Uterus (tissue), 4 donors: Measurements from ENCODE around the gene NRAS. TPM values are rescaled to one million over a fixed set of nuclear protein-coding genes. Genes with fewer than 3 reads are reported as not detected.

Experiments
- DNase-seq, 2 donors: peaks; one replicate each; pipeline ENCODE4 v3.0.0-alpha.2; 2019 to 2020
- H3K27ac ChIP-seq, 2 donors: fragments of 200-600 bp; sonication (generic); 1 replicate in 1 of 2; 2 replicates in 1 of 2; pipeline ENCODE4 v1.5.1; 2016 to 2018
- H3K27me3 ChIP-seq, 2 donors: fragments of 200-600 bp; sonication (generic); one replicate each; pipeline ENCODE4 v1.5.1; 2018 to 2019; ENCODE audit warnings: control low read depth in 1 of 2
- H3K36me3 ChIP-seq, 2 donors: fragments of 200-600 bp; sonication (generic); one replicate each; pipeline ENCODE4 v1.5.1; 2019; ENCODE audit warnings: control low read depth in 1 of 2
- H3K4me1 ChIP-seq, 2 donors: fragments of 200-600 bp; sonication (generic); one replicate each; pipeline ENCODE4 v1.5.1; 2018 to 2019; ENCODE audit warnings: control low read depth in 1 of 2
- H3K4me3 ChIP-seq, 2 donors: fragments of 200-600 bp; sonication (generic); 1 replicate in 1 of 2; 2 replicates in 1 of 2; pipeline ENCODE4 v1.5.1; 2018 to 2019; ENCODE audit warnings: mild to moderate bottlenecking in 1 of 2
- H3K9me3 ChIP-seq, 2 donors: fragments of 200-600 bp; sonication (generic); one replicate each; pipeline ENCODE4 v1.5.1; 2019; ENCODE audit warnings: control low read depth in 1 of 2
- POLR2A ChIP-seq, 2 donors: fragments of 450-650 bp; IDR thresholded peaks; one replicate each; pipeline ENCODE4 v1.6.1; 2016; ENCODE audit warnings: antibody characterized with exemption in 2 of 2, mild to moderate bottlenecking in 1 of 2, moderate library complexity in 1 of 2
- intact Hi-C: fragments of 100-400 bp; cut with DNase I; formaldehyde crosslinking; loops from one replicate; pipeline ENCODE4 v1.15.1; 2023; ENCODE audit warnings: low total_unique reads
- total RNA-seq, 4 donors: library from RNA; depleted of rRNA in 3 of 4; stranded (reverse); fragments of >200 nt in 3 of 4; gene quantifications; one replicate each; pipeline versions ENCODE4 v1.1.0 to v1.2.4, GENCODE V29; 2014 to 2023
- TF ChIP-seq, protein P1 (sequence below), 4 experiments: fragments of 200-600 bp in 2 of 4; fragments of 450-650 bp in 2 of 4; sonication (generic) in 2 of 4; IDR thresholded peaks; one replicate each; pipeline ENCODE4 v1.5.1; 2016 to 2019; ENCODE audit warnings: antibody characterized with exemption in 4 of 4, mild to moderate bottlenecking in 2 of 4, moderate library complexity in 1 of 4
- donor health status: DM: yes; HTN: yes; CAD: no.

The NRAS gene
- total RNA-seq, 4 donors from 2014 or later: 7.7 to 57.9 (median 20.4) TPM

DNA sequence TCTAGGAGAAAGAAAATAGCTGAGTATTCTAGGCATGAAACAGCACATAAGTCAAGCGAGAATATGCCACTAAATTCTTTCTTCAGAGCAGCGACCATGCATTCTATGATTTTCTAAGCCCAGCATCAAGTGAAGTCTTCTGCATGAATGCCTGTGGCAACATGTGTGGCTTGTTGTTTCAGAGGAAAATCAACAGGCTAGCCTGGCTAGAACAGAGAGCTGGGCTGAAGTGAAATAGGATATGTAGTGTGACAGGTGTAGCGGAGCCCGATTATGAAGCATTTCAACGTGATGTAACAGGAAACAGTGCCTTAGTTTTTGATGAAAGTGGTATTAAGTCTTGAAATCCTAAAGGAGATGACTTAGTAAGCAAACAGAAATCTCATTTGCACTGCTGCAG is 34.2 kb upstream of the NRAS start:
- H3K4me1 ChIP-seq: peaks cover 5 to 15% of the 10 kb centered on the region in 2 donors

DNA sequence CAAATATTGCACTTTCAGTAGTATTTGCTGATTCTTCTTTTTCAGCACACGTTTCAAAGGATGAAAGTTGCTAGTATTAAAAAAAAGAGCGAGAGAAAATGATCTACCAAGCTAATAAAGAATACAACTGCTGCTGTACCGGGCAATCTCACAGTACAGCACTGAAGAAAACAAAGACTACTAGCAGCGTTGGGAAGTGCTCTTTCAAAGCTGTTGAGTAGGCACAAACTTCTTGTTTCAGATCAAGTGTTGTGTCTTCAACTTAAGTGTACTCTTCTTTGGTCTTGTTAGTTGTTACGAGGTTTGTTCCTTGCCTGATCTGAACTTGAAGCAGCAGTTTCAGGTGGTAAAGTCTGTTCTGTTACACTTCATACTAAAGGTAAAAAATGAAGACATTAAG is 33.3 kb upstream of the NRAS start:
- no peak overlapping the region for H3K4me3 ChIP-seq
- no peak for DNase-seq
- no peaks in the 10 kb centered on the region for H3K27me3 ChIP-seq
- intact Hi-C loops: no loop called here
- no peak for TF ChIP-seq POLR2A (IDR thresholded peaks at IDR 0.05)
- TF ChIP-seq, protein P1, sequence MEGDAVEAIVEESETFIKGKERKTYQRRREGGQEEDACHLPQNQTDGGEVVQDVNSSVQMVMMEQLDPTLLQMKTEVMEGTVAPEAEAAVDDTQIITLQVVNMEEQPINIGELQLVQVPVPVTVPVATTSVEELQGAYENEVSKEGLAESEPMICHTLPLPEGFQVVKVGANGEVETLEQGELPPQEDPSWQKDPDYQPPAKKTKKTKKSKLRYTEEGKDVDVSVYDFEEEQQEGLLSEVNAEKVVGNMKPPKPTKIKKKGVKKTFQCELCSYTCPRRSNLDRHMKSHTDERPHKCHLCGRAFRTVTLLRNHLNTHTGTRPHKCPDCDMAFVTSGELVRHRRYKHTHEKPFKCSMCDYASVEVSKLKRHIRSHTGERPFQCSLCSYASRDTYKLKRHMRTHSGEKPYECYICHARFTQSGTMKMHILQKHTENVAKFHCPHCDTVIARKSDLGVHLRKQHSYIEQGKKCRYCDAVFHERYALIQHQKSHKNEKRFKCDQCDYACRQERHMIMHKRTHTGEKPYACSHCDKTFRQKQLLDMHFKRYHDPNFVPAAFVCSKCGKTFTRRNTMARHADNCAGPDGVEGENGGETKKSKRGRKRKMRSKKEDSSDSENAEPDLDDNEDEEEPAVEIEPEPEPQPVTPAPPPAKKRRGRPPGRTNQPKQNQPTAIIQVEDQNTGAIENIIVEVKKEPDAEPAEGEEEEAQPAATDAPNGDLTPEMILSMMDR (IDR thresholded peaks at IDR 0.05): no peak
- H3K4me1 ChIP-seq: peaks cover 4 to 12% of the 10 kb centered on the region in 2 donors
- H3K9me3 ChIP-seq: no peaks in the 10 kb centered on the region
- no peaks in the 10 kb centered on the region for H3K36me3 ChIP-seq
- H3K27ac ChIP-seq: no peak overlapping the region

More for the DNA sequence above, 34.2 kb upstream of the NRAS start:
- Histone ChIP-seq H3K27ac (no peak overlapping the region), H3K27me3 (no peaks in the 10 kb centered on the region), H3K9me3 (no peaks in the 10 kb centered on the region), H3K4me3 (no peak overlapping the region), H3K36me3 (no peaks in the 10 kb centered on the region)
- DNase-seq: no peak
- intact Hi-C loops: no loop called here
- no peak for TF ChIP-seq POLR2A (IDR thresholded peaks at IDR 0.05)

DNA sequence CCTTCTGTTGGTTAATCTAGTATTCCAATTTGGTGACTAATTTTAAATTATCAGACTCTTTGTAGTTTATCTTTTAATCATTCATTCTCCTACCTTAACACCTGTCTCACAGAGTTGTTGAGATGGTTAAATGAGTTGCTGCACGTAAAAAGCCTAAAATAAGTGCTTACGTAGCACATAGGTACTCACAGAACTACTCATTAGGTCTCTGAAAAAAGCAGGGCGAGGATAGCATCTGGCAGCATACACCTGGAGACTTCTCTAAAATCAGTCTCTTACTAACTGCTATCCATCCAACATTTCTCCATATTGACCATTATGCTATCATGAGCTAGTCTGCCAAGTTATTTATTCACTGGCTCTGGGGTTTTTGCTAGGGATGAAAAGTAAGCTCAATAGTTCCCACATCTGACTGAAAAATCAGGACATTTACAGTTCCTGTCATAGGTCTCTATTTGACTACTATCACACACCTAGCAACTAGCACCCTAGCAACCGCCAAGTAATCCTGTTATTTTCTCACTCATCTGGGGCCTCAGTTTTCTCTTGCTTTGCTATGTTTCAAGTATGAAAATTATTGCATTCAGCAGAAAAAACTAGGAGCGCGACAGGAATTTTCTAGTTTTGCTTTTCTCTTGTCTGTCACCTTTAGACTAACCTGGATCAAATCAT is 30.0 kb upstream of the NRAS start:
- TF ChIP-seq, protein P1 (IDR thresholded peaks at IDR 0.05): no peak
- no peak for TF ChIP-seq POLR2A (IDR thresholded peaks at IDR 0.05)
- Histone ChIP-seq H3K9me3 (no peaks in the 10 kb centered on the region), H3K4me1 (peaks cover 0 to 9% of the 10 kb centered on the region in 2 donors), H3K27ac (no peak overlapping the region), H3K4me3 (no peak overlapping the region), H3K27me3 (no peaks in the 10 kb centered on the region), H3K36me3 (no peaks in the 10 kb centered on the region)
- intact Hi-C loops: no loop called here
- no peak for DNase-seq

DNA sequence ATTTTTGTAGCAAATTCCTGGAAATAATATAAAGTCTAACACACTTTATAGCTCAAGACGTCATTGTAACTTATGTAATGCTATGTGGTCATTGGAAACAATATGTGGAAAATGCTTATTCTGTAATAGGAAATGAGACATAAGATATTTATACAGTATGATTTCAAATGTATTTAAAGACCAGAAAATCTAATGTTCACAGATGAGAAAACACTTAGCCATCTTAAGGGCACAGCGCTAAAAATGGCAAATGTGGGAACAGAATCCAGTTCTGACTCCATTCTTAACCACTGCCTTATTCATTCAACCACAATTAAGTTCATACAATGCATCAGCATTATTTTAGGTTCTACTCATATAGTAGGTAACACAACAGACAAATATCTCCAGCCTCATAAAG is 28.7 kb upstream of the NRAS start:
- intact Hi-C loops: no loop called here
- H3K4me3 ChIP-seq: no peak overlapping the region
- H3K27ac ChIP-seq: no peak overlapping the region
- no peaks in the 10 kb centered on the region for H3K9me3 ChIP-seq
- no peak for DNase-seq
- peaks cover 0 to 9% of the 10 kb centered on the region in 2 donors for H3K4me1 ChIP-seq
- TF ChIP-seq POLR2A (IDR thresholded peaks at IDR 0.05): no peak
- TF ChIP-seq, protein P1 (IDR thresholded peaks at IDR 0.05): no peak
- no peaks in the 10 kb centered on the region for H3K27me3 ChIP-seq
- no peaks in the 10 kb centered on the region for H3K36me3 ChIP-seq

DNA sequence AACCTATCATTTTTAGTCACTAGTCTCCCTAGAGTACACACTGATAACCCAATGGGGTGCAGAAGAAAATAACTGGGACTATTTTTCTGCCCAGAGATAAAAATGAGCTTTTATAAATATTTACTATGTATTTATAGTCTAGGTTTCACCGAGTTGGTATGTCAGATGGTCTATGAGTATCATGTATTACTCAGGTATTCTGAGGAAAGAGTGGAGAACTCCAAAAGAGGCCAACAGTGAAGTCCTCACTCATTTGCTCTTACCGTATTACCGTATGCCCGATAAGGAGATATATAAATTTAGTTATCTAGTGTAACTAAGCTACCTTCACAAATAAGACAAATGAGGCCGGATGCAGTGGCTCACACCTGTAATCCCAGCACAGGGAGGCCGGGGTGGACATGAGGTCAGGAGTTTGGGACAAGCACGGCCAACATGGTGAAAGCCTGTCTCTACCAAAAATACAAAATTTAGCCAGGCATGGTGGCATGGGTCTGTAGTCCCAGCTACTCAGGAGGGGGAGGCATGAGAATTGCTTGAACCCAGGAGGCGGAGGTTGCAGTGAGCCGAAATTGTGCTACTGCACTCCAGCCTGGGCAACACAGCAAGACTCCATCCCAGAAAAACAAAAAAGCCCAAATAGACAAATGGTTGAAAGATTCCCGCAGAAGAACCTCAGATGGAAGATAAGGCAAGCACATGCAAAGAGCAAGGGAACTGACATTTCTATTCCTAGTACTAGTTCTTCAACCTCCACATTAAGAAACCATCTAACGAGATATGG is 25.6 kb upstream of the NRAS start:
- H3K27ac ChIP-seq: no peak overlapping the region
- peaks cover 0 to 9% of the 10 kb centered on the region in 2 donors for H3K4me1 ChIP-seq
- TF ChIP-seq, protein P1 (IDR thresholded peaks at IDR 0.05): no peak
- TF ChIP-seq POLR2A (IDR thresholded peaks at IDR 0.05): no peak
- no peak for DNase-seq
- H3K9me3 ChIP-seq: no peaks in the 10 kb centered on the region
- H3K4me3 ChIP-seq: no peak overlapping the region
- H3K27me3 ChIP-seq: no peaks in the 10 kb centered on the region
- intact Hi-C loops: no loop called here
- no peaks in the 10 kb centered on the region for H3K36me3 ChIP-seq
